ENCODE data around the gene NAGLU.
A peak's percentile ranks its signal among the peaks of the same experiment; 100 is the strongest.

DNA sequence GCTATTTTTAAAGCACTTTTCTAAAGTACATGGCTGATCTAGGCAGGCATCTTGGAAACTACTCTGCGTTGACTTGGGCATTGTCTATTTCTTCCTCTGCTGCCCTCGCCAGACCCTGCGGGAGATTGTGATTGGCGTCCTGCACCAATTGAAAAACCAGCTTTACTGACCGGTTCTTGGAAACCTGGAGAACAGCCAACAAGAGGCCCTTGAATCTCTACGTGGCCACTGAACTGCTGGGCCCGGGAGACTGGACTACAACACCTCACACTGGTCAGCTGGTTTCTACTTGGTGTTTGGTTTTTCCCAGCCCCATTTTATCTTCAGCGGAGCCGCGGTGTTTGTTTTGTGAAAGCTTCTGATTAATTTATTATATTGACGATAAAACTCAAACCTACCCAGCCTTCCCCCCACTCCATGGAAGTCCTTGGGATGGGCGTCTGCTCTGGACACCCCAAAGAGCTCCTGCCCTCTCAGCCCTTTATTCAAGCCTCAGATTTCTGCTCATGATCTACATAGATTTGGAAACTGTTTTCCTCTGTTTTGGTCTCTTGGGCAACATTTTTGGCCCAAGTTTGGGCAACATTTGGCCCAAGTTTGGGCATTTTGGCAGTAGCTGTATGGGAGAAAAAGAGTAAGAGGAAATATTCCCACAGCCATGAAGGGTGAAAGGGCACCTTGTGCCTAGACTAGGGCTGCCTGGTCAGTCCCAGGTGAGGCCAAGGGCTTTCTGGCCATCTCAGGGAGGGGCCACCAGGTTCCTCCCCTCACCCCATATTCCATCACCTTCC is 35.6 kb downstream of the NAGLU start:
- TF ChIP-seq POLR2A (IDR thresholded peaks at IDR 0.05; ENCODE audit: low read length) (peak; percentile 9), GATA1 (IDR thresholded peaks at IDR 0.05; ENCODE audit: low read depth, low read length) (no peak)
